Measurements from ENCODE around the gene EBF4.

Gene EBF4

DNA sequence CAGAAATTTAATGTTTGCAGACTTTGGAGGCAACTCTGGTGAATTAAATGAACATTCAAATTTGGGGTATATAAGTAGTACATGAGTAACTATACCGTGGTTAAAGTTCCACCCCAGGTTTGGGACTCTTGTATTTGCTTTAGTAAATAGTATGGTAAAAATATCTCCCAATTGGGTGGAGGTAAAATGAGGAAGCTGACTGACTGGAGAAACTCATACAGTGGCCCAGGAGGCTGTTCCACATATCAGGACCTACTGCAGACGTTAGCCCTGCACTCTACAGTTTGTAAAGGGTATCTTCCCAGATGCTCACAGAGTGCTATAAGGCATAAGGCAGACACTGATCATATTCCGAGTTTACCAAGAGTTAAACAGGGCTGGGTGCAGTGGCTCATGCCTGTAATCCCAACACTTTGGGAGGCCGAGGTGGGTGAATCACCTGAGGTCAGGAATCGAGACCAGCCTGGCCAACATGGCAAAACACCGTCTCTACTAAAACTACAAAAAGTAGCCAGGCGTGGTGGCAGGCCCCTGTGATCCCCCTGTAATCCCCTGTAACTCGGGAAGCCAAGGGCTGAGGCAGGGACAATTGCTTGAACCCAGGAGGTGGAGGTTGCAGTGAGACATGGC lies 54.2 kb downstream of the EBF4 start:
- Histone ChIP-seq H3K27me3 (ENCODE audit: control insufficient read depth, low read length) (peaks cover 16% of the 10 kb centered on the region), H3K4me1 (ENCODE audit: control insufficient read depth, low read length) (no peaks in the 10 kb centered on the region), H3K9me3 (ENCODE audit: control insufficient read depth, insufficient read depth, low read length) (no peaks in the 10 kb centered on the region), H3K27ac (ENCODE audit: low read depth, low read length) (no peak overlapping the region), H3F3A (ENCODE audit: control insufficient read depth, insufficient read depth) (peaks cover 3% of the 10 kb centered on the region), H3K79me2 (ENCODE audit: control insufficient read depth, low read length) (no peaks in the 10 kb centered on the region), H4K20me1 (ENCODE audit: control insufficient read depth, insufficient read depth, low read depth, low read length) (no peaks in the 10 kb centered on the region), H3K36me3 (ENCODE audit: control insufficient read depth, low read length) (no peaks in the 10 kb centered on the region), H3K4me2 (ENCODE audit: low read length) (no peak overlapping the region), H3K9me2 (replicated peaks; ENCODE audit: control insufficient read depth, low read length) (no peaks in the 10 kb centered on the region), H3K4me3 (ENCODE audit: low read length) (no peak overlapping the region)
- TF ChIP-seq, protein P1, sequence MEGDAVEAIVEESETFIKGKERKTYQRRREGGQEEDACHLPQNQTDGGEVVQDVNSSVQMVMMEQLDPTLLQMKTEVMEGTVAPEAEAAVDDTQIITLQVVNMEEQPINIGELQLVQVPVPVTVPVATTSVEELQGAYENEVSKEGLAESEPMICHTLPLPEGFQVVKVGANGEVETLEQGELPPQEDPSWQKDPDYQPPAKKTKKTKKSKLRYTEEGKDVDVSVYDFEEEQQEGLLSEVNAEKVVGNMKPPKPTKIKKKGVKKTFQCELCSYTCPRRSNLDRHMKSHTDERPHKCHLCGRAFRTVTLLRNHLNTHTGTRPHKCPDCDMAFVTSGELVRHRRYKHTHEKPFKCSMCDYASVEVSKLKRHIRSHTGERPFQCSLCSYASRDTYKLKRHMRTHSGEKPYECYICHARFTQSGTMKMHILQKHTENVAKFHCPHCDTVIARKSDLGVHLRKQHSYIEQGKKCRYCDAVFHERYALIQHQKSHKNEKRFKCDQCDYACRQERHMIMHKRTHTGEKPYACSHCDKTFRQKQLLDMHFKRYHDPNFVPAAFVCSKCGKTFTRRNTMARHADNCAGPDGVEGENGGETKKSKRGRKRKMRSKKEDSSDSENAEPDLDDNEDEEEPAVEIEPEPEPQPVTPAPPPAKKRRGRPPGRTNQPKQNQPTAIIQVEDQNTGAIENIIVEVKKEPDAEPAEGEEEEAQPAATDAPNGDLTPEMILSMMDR (IDR thresholded peaks at IDR 0.05; ENCODE audit: low read depth, low read length, poor library complexity, severe bottlenecking) = no peak
- TF ChIP-seq EZH2phosphoT487 (IDR thresholded peaks at IDR 0.05; ENCODE audit: borderline replicate concordance, low read length) = no peak

DNA sequence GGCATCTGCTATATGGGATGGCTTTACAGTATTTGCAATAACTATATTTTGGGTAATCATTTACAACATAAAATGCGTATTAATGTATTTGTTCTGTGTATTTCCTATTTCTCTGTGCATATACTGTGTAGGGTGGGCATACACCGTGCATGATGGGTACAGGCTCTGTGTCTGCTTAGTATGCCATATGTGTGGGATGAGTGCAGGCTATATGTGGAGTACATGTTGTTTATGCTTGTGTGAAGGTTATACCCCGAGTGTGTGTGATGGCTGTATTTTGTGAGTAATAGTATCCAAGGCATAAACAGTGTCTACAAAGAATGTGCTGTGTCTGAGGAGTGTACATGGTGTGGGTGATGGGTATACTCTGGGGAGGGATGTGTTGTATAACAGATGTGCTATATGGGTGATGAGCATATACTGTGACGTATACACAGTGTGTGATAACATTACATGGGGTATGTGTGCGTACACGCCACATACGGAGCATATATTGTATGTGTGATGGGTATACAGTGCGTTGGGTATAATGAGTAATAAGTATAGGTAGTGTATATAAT lies 55.2 kb downstream of the EBF4 start:
- Histone ChIP-seq H3K4me1 (ENCODE audit: control insufficient read depth, low read length) (peaks cover 5% of the 10 kb centered on the region), H3F3A (ENCODE audit: control insufficient read depth, insufficient read depth) (peaks cover 3% of the 10 kb centered on the region), H3K27ac (ENCODE audit: low read depth, low read length) (no peak overlapping the region), H3K27me3 (ENCODE audit: control insufficient read depth, low read length) (peaks cover 24% of the 10 kb centered on the region), H3K4me2 (ENCODE audit: low read length) (no peak overlapping the region), H3K4me3 (ENCODE audit: low read length) (no peak overlapping the region), H3K9me2 (replicated peaks; ENCODE audit: control insufficient read depth, low read length) (no peaks in the 10 kb centered on the region), H4K20me1 (ENCODE audit: control insufficient read depth, insufficient read depth, low read depth, low read length) (no peaks in the 10 kb centered on the region), H3K79me2 (ENCODE audit: control insufficient read depth, low read length) (no peaks in the 10 kb centered on the region), H3K36me3 (ENCODE audit: control insufficient read depth, low read length) (no peaks in the 10 kb centered on the region), H3K9me3 (ENCODE audit: control insufficient read depth, insufficient read depth, low read length) (no peaks in the 10 kb centered on the region)
- TF ChIP-seq, protein P1 (IDR thresholded peaks at IDR 0.05; ENCODE audit: low read depth, low read length, poor library complexity, severe bottlenecking) = no peak
- TF ChIP-seq EZH2phosphoT487 (IDR thresholded peaks at IDR 0.05; ENCODE audit: borderline replicate concordance, low read length) = no peak

DNA sequence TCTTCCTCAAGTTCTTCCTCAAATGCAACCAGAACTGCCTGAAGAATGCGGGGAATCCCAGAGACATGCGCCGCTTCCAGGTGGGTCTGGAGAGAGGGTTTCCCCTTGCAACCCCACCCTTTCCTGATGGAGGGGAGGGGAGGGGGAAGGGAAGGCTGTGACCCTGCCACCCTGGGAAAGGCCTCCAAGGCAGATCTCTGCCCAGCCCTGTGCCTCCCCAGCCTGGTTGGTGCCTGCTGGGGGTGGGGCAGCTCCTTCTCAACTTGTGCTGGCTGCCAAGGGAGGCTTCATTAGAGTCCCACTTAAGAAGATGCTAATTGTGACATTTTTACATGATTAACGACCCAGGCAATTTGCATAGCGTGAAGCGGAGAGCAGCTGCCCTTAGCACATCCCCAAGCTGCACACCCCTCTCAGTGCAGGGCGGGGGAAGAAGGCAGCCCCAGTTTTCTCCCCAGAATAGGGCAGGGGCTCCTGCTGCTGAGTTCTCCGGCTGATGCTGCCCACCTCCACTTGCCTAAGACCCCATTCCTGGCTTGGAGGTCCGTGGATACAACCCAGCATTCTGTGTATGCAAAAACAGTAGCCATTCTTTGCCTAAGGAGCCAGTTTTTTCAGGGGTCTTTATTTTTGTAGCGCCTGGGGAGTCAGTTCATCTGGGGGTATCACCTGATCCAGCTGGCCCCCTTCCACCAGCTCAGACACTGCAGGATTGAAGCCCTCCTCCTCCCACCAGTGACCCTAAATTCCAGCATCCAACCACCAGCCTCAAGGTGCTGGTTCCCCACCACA lies 56.2 kb downstream of the EBF4 start:
- Histone ChIP-seq H3K9me3 (ENCODE audit: control insufficient read depth, insufficient read depth, low read length) (no peaks in the 10 kb centered on the region), H3K4me3 (ENCODE audit: low read length) (no peak overlapping the region), H3K79me2 (ENCODE audit: control insufficient read depth, low read length) (no peaks in the 10 kb centered on the region), H3F3A (ENCODE audit: control insufficient read depth, insufficient read depth) (peaks cover 3% of the 10 kb centered on the region), H3K4me2 (ENCODE audit: low read length) (no peak overlapping the region), H3K36me3 (ENCODE audit: control insufficient read depth, low read length) (no peaks in the 10 kb centered on the region), H3K27ac (ENCODE audit: low read depth, low read length) (no peak overlapping the region), H3K27me3 (ENCODE audit: control insufficient read depth, low read length) (peaks cover 30% of the 10 kb centered on the region), H3K9me2 (replicated peaks; ENCODE audit: control insufficient read depth, low read length) (no peaks in the 10 kb centered on the region), H3K4me1 (ENCODE audit: control insufficient read depth, low read length) (peaks cover 7% of the 10 kb centered on the region), H4K20me1 (ENCODE audit: control insufficient read depth, insufficient read depth, low read depth, low read length) (no peaks in the 10 kb centered on the region)
- TF ChIP-seq, protein P1 (IDR thresholded peaks at IDR 0.05; ENCODE audit: low read depth, low read length, poor library complexity, severe bottlenecking) = no peak
- TF ChIP-seq EZH2phosphoT487 (IDR thresholded peaks at IDR 0.05; ENCODE audit: borderline replicate concordance, low read length) = no peak

Data from DOHH2 (cell line).